Pancreas (tissue), 10 donors: Measurements from ENCODE around the gene C1QA. TPM values are rescaled to one million over a fixed set of nuclear protein-coding genes. Genes with fewer than 3 reads are reported as not detected.

ENCODE experiments used
- ATAC-seq, 4 donors: fragments of 200-7000 bp; cut with Tn5 transposase; one replicate each; pipeline versions ENCODE4 v1.8.0 to v1.9.1; 2020; ENCODE audit warnings: mild to moderate bottlenecking in 4 of 4, moderate library complexity in 4 of 4
- DNase-seq, 6 donors: peaks; one replicate each; pipeline ENCODE4 v3.0.0-alpha.2; 2020
- FAIRE-seq: peaks from 2 replicates; lab custom pipeline; 2012; peaks lifted over from hg19 to GRCh38; lab: Jason Lieb, UNC
- H3K27ac ChIP-seq, 4 donors: fragments of 200-600 bp; sonication (generic); 1 replicate in 3 of 4; 2 replicates in 1 of 4; pipeline versions ENCODE4 v1.5.0 to v1.8.0; 2020
- H3K27me3 ChIP-seq, 4 donors: fragments of 200-600 bp; one replicate each; pipeline ENCODE4 v1.8.0; 2021
- H3K36me3 ChIP-seq, 3 donors: fragments of 200-600 bp; sonication (generic) in 1 of 3; one replicate each; pipeline versions ENCODE4 v1.5.0 to v1.8.0; 2020 to 2021
- H3K4me1 ChIP-seq, 3 donors: fragments of 200-600 bp; one replicate each; pipeline ENCODE4 v1.8.0; 2021
- H3K4me3 ChIP-seq, 4 donors: fragments of 200-600 bp; sonication (generic) in 2 of 4; one replicate each; pipeline versions ENCODE4 v1.5.0 to v1.8.0; 2020 to 2021
- H3K9me3 ChIP-seq, 4 donors: fragments of 200-600 bp; one replicate each; pipeline ENCODE4 v1.8.0; 2021
- WGBS, 2 donors: extraction: QIAGEN DNeasy Blood & Tissue Kit; methylation state at CpG; one replicate each; pipeline ENCODE4 v1.1.7; 2013; 5-methylcytosine and 5-hydroxymethylcytosine counted together
- intact Hi-C, 3 donors: fragments of 100-400 bp; cut with DNase I; formaldehyde crosslinking; loops; one replicate each; pipeline versions ENCODE4 v1.11.1 to v1.14.2; 2022
- polyA plus RNA-seq, 2 donors: library from polyadenylated mRNA; stranded (reverse); fragments of 200-250 nt; gene quantifications; one replicate each; pipeline ENCODE4 v1.2.3, GENCODE V29; 2013
- total RNA-seq, 6 donors: library from RNA; stranded (reverse); fragmentation: NEBNext Ultra II Directional in 4 of 6; extraction: Animal tissue kit (Norgen Biotek cat#: 25700) in 4 of 6; gene quantifications; one replicate each; pipeline versions ENCODE4 v1.2.1 to v1.2.4, GENCODE V29; 2021 to 2023
- TF ChIP-seq, protein P1 (sequence below), 4 donors: fragments of 200-600 bp; sonication (generic) in 3 of 4; IDR thresholded peaks; one replicate each; pipeline versions ENCODE4 v1.5.0 to v1.8.0; 2021; ENCODE audit warnings: antibody characterized with exemption in 4 of 4
- donor health status: healthy with polysubstance abuse.
- donor health status: DM: no; HTN: no; CAD: no; lungs with moderate emphysema.
- donor health status: DM: no; HTN: no; CAD: no.
- donor health status: control.
- donor health status: control.
- donor health status: Bipolar disorder and iron deficiency.
- donor health status: DM: yes; HTN: yes; CAD: no.
- donor health status: DM: no; HTN: no; CAD: no.
- donor health status: DM: no; HTN: no; CAD: no.
- donor health status: DM: yes; HTN: yes; CAD: no.

Gene C1QA
- total and polyA plus RNA-seq, 8 donors: 3.3 to 115 (median 19.0) TPM

DNA sequence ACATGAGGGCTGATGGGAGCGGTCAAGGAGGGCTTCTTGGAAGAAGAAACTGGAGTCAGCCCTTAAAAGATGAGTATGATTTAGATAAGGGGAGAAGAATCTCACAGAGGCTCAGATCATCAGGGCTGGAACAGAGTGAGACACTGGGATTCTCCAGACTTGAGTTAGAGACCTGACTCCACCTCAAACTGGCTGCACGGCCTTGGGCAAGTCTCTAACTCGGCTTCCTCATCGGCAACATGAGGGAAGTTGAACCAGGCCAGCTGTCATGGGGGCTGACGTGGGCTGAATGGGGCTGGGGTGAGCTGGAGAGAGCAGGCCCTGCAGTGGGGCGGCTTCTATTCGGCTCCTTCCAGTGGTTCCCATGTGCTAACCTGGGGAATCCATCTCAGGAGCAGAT is 9.5 kb downstream of the C1QA start:
- Histone ChIP-seq H3K36me3 (no peaks in the 10 kb centered on the region), H3K4me3 (no peak overlapping the region), H3K9me3 (no peaks in the 10 kb centered on the region), H3K27ac (no peak overlapping the region), H3K4me1 (peaks cover 0 to 4% (median 0%) of the 10 kb centered on the region in 3 donors), H3K27me3 (no peaks in the 10 kb centered on the region)
- DNase-seq: no peak
- TF ChIP-seq, protein P1, sequence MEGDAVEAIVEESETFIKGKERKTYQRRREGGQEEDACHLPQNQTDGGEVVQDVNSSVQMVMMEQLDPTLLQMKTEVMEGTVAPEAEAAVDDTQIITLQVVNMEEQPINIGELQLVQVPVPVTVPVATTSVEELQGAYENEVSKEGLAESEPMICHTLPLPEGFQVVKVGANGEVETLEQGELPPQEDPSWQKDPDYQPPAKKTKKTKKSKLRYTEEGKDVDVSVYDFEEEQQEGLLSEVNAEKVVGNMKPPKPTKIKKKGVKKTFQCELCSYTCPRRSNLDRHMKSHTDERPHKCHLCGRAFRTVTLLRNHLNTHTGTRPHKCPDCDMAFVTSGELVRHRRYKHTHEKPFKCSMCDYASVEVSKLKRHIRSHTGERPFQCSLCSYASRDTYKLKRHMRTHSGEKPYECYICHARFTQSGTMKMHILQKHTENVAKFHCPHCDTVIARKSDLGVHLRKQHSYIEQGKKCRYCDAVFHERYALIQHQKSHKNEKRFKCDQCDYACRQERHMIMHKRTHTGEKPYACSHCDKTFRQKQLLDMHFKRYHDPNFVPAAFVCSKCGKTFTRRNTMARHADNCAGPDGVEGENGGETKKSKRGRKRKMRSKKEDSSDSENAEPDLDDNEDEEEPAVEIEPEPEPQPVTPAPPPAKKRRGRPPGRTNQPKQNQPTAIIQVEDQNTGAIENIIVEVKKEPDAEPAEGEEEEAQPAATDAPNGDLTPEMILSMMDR (IDR thresholded peaks at IDR 0.05): no peak
- no peak for FAIRE-seq
- intact Hi-C loops: loop anchor here in 2 of 3 donors (10.0 kb wide), 1 partner anchor 511 kb away; no protein-coding TSS in a partner anchor
- WGBS, 2 donors: 78 to 80% methylated on average over 7 of the region's 7 CpGs
- ATAC-seq: peak in 1 of 4 donors; percentile 8

- TF ChIP-seq, protein P1 (IDR thresholded peaks at IDR 0.05): no peak
- H3K36me3 ChIP-seq: no peaks in the 10 kb centered on the region
Observed at GRCh38 chr1:22646384-22646783, 10.0 kb downstream of the C1QA start.

GRCh38 chr1:22650089-22650693 is 13.8 kb downstream of the C1QA start:
- Histone ChIP-seq H3K4me1 (no peaks in the 10 kb centered on the region), H3K27ac (no peak overlapping the region), H3K4me3 (no peak overlapping the region), H3K36me3 (no peaks in the 10 kb centered on the region), H3K27me3 (no peaks in the 10 kb centered on the region), H3K9me3 (no peaks in the 10 kb centered on the region)
- FAIRE-seq (no peak), DNase-seq (no peak), ATAC-seq (no peak)
- intact Hi-C loops: no loop called here
- TF ChIP-seq, protein P1 (IDR thresholded peaks at IDR 0.05): no peak
- 85 to 92% methylated on average over 13 of the region's 13 CpGs for WGBS, 2 donors

More at GRCh38 chr1:22646384-22646783, 10.0 kb downstream of the C1QA start:
- Histone ChIP-seq H3K9me3 (no peaks in the 10 kb centered on the region), H3K27me3 (no peaks in the 10 kb centered on the region), H3K4me3 (no peak overlapping the region), H3K27ac (no peak overlapping the region), H3K4me1 (peaks cover 0 to 4% (median 0%) of the 10 kb centered on the region in 3 donors)
- no peak for ATAC-seq
- no peak for DNase-seq
- 0 to 91% methylated on average over 1 of the region's 1 CpG for WGBS, 2 donors
- intact Hi-C loops: loop anchor here in 2 of 3 donors (10.0 kb wide), 1 partner anchor 512 kb away; no protein-coding TSS in a partner anchor
- no peak for FAIRE-seq

DNA sequence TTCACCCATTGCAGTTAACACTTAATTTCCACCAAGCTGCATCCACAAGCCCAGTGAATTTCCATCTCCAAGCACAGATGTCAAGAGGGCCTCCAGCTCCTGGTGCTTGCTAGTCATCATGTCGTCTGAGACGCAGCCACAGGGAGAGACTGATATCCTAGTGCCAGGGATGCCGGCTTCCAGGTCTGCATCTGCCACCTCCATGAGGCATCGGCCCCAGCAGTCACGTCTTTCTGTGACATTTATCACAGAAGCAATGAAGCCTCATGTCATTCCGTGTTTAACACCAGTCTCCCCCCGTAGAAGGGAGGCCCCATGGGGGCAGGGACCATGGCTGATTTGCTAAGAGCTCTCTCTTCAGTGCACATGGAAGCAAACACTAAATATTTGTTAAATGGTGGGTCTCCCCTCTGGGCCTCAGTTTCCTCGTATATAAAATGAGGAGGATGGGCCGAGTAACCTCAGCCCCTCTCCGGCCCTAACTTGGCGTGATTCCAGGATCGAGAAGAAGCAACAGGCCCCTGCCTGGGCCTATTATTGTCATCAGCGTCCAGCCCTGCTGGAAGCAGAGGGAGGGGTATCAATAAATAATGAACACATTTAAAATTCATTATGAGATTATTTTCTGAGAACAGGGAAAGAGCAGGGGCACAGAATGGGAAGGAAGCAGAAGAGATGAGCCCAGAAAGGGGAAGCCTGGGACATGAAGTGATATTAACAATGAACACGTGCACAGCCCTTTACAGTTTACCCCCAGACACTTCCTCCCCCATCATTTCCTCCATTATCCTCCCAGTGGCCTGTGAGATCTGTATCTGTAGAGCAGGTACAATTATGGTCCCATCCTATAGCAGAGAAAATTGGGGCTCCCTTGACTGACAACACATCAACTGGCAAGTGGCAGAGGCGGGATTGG is 15.8 kb downstream of the C1QA start:
- FAIRE-seq: no peak
- no peak for DNase-seq
- TF ChIP-seq, protein P1 (IDR thresholded peaks at IDR 0.05): no peak
- H3K4me1 ChIP-seq: no peaks in the 10 kb centered on the region
- H3K4me3 ChIP-seq: no peak overlapping the region
- peak in 2 of 4 donors; percentile 46 to 62 for ATAC-seq
- no peak overlapping the region for H3K27ac ChIP-seq
- WGBS, 2 donors: 71% methylated on average over 15 of the region's 15 CpGs
- no peaks in the 10 kb centered on the region for H3K9me3 ChIP-seq
- no peaks in the 10 kb centered on the region for H3K36me3 ChIP-seq
- intact Hi-C loops: no loop called here
- no peaks in the 10 kb centered on the region for H3K27me3 ChIP-seq
